WI38 (cell line): Measurements from ENCODE around the gene UNC13D.

ENCODE experiments used
- H3K4me3 ChIP-seq: 2 replicates; pipeline ENCODE4 v1.5.1; 2011; ENCODE audit warnings: low read depth, mild to moderate bottlenecking, control low read depth, low read length
- TF ChIP-seq, protein P1 (sequence below): IDR thresholded peaks from 2 replicates; pipeline ENCODE4 v1.5.1; 2012; ENCODE audit warnings: low read depth, mild to moderate bottlenecking, control low read depth, low read length

UNC13D gene

DNA sequence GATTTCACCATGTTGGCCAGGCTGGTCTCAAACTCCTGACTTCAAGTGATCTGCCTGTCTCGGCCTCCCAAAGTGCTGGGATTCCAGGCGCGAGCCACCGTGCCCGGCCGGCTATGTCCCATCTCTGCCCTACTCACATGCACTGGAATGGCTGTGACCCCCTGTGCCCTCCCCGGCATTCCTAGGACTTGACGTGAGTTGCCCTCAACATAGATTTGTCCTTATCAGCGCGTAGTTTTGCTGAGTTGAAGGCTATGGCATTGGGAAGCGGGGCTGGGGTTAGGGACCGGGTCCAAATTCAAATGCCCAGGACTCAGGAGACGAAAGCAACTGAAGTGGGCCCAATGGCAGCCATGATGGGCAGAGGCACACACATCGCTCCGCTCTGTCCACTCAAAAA lies 5.8 kb downstream of the UNC13D start:
- no peak overlapping the region for H3K4me3 ChIP-seq
- TF ChIP-seq, protein P1, sequence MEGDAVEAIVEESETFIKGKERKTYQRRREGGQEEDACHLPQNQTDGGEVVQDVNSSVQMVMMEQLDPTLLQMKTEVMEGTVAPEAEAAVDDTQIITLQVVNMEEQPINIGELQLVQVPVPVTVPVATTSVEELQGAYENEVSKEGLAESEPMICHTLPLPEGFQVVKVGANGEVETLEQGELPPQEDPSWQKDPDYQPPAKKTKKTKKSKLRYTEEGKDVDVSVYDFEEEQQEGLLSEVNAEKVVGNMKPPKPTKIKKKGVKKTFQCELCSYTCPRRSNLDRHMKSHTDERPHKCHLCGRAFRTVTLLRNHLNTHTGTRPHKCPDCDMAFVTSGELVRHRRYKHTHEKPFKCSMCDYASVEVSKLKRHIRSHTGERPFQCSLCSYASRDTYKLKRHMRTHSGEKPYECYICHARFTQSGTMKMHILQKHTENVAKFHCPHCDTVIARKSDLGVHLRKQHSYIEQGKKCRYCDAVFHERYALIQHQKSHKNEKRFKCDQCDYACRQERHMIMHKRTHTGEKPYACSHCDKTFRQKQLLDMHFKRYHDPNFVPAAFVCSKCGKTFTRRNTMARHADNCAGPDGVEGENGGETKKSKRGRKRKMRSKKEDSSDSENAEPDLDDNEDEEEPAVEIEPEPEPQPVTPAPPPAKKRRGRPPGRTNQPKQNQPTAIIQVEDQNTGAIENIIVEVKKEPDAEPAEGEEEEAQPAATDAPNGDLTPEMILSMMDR, result no peak

DNA sequence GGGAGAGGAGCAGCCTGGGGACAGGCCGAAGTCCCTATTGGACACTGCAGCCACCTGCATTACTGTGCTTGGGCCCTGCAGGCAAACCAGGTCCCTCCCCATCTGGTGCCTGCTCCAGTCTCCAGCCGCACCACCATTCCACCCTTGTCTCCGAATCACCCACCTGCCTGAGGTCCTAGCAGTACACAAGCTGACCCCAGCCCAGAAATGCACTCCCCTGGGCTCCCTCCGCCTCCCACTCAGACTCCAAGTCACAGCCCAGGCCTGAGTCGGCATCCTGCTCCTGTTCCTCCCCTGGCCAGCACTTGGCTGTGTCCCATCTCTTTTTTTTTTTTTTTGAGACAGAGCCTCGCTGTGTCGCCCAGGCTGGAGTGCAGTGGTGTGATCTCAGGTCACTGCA lies 6.3 kb downstream of the UNC13D start:
- TF ChIP-seq, protein P1, result no peak
- H3K4me3 ChIP-seq, result no peak overlapping the region

DNA sequence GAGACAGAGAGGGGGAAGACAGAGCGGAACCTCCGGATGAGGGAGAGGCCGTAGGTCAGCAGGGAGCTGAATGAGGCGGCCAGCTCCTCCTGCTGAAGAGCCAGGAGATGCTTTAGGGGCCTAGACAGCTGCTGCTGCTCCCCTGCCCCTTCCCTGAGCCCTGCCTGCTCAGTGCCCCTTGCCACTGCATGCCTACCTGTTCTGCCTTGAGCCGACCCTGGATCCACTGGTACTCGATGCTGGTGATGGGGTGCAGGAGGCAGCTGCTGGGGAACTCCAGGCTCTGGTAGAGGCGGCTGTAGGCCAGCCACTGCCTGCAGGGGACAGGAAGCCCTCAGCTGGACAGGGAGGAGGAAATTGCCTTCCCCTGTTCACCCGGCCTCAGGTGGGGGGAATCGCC lies 7.6 kb downstream of the UNC13D start:
- TF ChIP-seq, protein P1, result no peak
- H3K4me3 ChIP-seq, result no peak overlapping the region

DNA sequence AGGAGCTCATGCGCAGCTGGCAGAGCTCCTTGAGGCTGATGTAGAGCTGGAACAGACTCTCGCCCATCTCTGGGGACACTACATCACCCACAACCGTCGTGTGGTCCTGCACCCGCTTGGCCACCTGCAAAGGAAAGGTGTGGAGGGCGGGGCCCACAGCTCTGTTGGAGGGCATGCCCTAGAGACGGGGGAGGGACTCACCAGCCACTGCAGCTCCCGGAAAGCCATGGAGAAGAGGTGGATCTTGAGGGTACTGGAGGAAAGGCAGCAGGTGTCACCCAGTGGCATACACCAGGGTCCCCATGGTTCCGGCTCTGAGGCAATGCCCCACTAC lies 8.6 kb downstream of the UNC13D start:
- TF ChIP-seq, protein P1, result no peak
- H3K4me3 ChIP-seq, result no peak overlapping the region

DNA sequence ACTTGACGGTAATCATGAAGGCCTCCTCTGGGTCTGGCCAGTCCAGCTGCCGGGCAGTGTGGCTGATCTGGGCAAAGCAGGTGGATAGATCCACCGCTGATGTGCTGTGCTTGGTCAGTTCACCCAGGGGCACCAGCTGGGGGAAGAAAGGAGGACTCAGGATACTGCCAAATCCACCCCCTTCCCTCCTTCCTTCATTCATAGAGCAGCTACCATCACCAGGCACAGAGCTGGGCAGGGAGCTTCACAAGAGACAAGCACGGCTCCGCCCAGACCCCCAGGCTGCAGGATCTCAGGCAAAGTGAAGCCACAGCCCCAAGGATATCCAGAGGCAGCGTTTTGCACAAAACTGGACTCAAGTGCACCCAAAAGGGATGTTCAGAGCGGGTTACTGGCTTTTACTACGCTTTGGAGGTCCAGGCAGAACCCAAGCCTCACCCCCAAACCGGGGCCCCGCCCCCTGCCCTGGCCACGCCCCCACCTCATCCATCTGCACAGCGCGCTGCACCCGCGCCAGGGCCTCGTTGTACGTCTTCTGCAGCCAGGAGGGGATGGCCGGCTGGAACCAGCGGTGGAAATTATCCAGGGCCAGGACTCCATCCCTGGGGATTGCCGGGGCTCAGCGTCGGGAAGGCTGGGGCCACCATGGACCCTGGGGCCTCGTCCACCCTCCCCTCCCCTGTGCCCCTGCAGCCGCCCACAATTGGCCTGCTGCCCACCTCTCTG lies 9.1 kb downstream of the UNC13D start:
- TF ChIP-seq, protein P1, result no peak

DNA sequence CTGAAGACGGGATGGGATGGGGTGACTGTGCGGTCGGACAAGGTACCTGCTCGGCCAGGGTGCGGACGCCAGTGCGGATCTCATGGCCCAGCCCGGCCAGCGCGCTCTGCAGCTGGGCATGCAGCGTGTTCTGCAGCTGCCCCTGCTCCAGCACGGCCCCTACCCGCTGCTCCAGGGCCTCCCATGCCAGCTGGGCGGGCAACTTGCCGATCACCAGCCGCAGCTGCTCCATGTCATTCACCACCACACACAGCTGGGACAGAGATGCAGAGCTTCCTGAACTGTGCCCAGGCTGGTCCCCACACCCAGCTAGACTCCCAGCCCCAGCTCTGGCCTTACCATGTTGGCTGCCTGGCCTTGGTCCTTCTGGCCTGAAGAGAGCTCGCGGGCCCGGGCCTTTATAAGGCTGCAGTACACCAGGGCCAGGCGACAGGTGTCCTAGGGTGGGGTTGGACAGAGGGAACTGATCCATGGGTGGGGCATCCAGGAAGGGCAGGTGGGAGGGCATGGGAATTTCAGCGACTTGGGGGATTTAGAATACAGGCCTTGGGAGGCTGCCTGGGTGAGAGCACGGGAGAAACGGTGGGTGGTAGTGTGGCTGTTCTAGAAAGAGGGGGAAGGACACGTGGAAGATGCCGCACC lies 9.8 kb downstream of the UNC13D start:
- TF ChIP-seq, protein P1, result no peak
- no peak overlapping the region for H3K4me3 ChIP-seq

More for the DNA sequence above, 9.1 kb downstream of the UNC13D start:
- no peak overlapping the region for H3K4me3 ChIP-seq

DNA sequence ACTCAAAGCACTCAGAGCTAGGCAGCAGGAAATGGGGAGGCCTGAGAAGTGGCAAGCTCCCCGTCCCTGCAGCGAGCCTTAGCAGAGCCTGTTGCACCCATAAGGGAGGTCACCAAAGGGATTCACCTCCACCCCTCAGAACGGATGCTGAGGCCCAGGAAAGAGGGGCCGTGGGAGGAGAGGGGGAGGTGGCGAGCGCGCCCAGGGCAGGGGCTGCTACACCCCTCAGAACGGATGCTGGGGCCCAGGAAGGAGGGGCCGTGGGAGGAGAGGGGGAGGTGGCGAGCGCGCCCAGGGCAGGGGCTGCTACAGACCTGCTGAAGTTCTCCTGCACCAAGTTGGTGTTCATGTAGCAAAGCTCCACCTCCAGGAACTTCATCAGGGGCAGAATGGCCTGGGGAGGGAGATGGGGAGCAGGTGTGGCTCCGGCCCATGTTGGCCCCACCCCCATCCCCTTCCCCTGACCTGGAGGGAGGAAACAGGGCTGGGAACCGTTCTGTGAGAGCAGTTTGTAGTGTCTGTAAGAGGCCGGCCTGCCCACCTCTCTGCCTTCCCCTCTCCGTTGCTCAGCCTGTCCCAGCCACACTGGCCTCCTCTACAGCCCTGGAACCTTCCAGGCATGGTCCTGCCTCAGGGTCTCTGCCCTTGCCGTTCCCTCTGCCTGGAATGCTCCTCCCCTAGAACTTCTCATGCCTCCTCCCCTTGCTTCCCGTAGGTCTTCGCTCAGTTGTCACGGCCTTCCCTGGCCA lies 11.4 kb downstream of the UNC13D start:
- no peak overlapping the region for H3K4me3 ChIP-seq
- TF ChIP-seq, protein P1, result no peak
